Tibial nerve (tissue), 4 donors: ENCODE measurements around the gene LECT2. TPM values are rescaled to one million over a fixed set of nuclear protein-coding genes. Genes with fewer than 3 reads are reported as not detected.

Experiments used
- DNase-seq, 2 donors: peaks; one replicate each; pipeline ENCODE4 v3.0.0-alpha.2; 2019; ENCODE audit warnings: low spot score in 2 of 2
- H3K27ac ChIP-seq, 4 donors: fragments of 200-600 bp; sonication (generic) in 3 of 4; one replicate each; pipeline ENCODE4 v1.5.1; 2017 to 2019; ENCODE audit warnings: mild to moderate bottlenecking in 1 of 4
- H3K27me3 ChIP-seq, 2 donors: fragments of 200-600 bp; sonication (generic) in 1 of 2; one replicate each; pipeline versions ENCODE4 v1.5.1 to v1.6.0; 2017 to 2019
- H3K36me3 ChIP-seq, 3 donors: fragments of 200-600 bp; sonication (generic); one replicate each; pipeline ENCODE4 v1.5.1; 2018 to 2019
- H3K4me1 ChIP-seq, 4 donors: fragments of 200-600 bp; sonication (generic) in 3 of 4; one replicate each; pipeline ENCODE4 v1.5.1; 2017 to 2019
- H3K4me3 ChIP-seq, 4 donors: fragments of 200-600 bp; sonication (generic) in 3 of 4; one replicate each; pipeline ENCODE4 v1.5.1; 2017 to 2019; ENCODE audit warnings: mild to moderate bottlenecking in 1 of 4, moderate library complexity in 1 of 4
- H3K9me3 ChIP-seq, 4 donors: fragments of 200-600 bp; sonication (generic) in 3 of 4; one replicate each; pipeline ENCODE4 v1.5.1; 2017 to 2019
- CTCF ChIP-seq, 5 experiments: fragments of 200-600 bp in 3 of 5; fragments of 450-650 bp in 2 of 5; sonication (generic) in 3 of 5; IDR thresholded peaks; one replicate each; pipeline ENCODE4 v1.5.1; 2016 to 2019; ENCODE audit warnings: antibody characterized with exemption in 5 of 5, mild to moderate bottlenecking in 3 of 5, moderate library complexity in 2 of 5
- EP300 ChIP-seq, 2 donors: sonication (generic); formaldehyde crosslinking; IDR thresholded peaks; one replicate each; pipeline ENCODE4 v1.6.1; 2017; ENCODE audit warnings: antibody characterized with exemption in 2 of 2, mild to moderate bottlenecking in 1 of 2
- POLR2A ChIP-seq, 2 donors: fragments of 450-650 bp; IDR thresholded peaks; one replicate each; pipeline ENCODE4 v1.6.1; 2017; ENCODE audit warnings: antibody characterized with exemption in 2 of 2, mild to moderate bottlenecking in 2 of 2, moderate library complexity in 2 of 2
- WGBS, 2 donors: methylation state at CpG; one replicate each; pipeline ENCODE4 v1.1.5; 2018; 5-methylcytosine and 5-hydroxymethylcytosine counted together
- total RNA-seq, 4 donors: library from RNA; depleted of rRNA; stranded (reverse); fragments of >200 nt; gene quantifications; one replicate each; pipeline ENCODE4 v1.1.0, GENCODE V29; 2016

Gene LECT2
- total RNA-seq, 4 donors from 2014 or later, result not detected

- Histone ChIP-seq H3K27ac (no peak overlapping the region), H3K27me3 (peaks cover 0 to 18% of the 10 kb centered on the region in 2 donors), H3K4me1 (no peaks in the 10 kb centered on the region), H3K9me3 (no peaks in the 10 kb centered on the region), H3K36me3 (no peaks in the 10 kb centered on the region), H3K4me3 (no peak overlapping the region)
- 82 to 94% methylated on average over 5 of the region's 5 CpGs for WGBS, 2 donors
- TF ChIP-seq POLR2A (IDR thresholded peaks at IDR 0.05), result no peak
- TF ChIP-seq EP300 (IDR thresholded peaks at IDR 0.05), result no peak
- no peak for TF ChIP-seq CTCF (IDR thresholded peaks at IDR 0.05)
- DNase-seq, result no peak
Observed at GRCh38 chr5:135915466-135916001, 39.2 kb downstream of the LECT2 start.

GRCh38 chr5:135913713-135914626 is 40.8 kb downstream of the LECT2 start:
- DNase-seq, result no peak
- TF ChIP-seq POLR2A (IDR thresholded peaks at IDR 0.05), result no peak
- no peak for TF ChIP-seq CTCF (IDR thresholded peaks at IDR 0.05)
- no peak for TF ChIP-seq EP300 (IDR thresholded peaks at IDR 0.05)
- H3K4me1 ChIP-seq, result no peaks in the 10 kb centered on the region
- H3K9me3 ChIP-seq, result no peaks in the 10 kb centered on the region
- H3K36me3 ChIP-seq, result no peaks in the 10 kb centered on the region
- H3K27ac ChIP-seq, result no peak overlapping the region
- H3K27me3 ChIP-seq, result peaks cover 0 to 28% of the 10 kb centered on the region in 2 donors
- WGBS, 2 donors, result 75 to 81% methylated on average over 4 of the region's 4 CpGs
- no peak overlapping the region for H3K4me3 ChIP-seq

- Histone ChIP-seq H3K36me3 (no peaks in the 10 kb centered on the region), H3K4me1 (no peaks in the 10 kb centered on the region), H3K4me3 (no peak overlapping the region), H3K27me3 (peaks cover 0 to 26% of the 10 kb centered on the region in 2 donors), H3K9me3 (no peaks in the 10 kb centered on the region), H3K27ac (no peak overlapping the region)
- no peak for DNase-seq
- TF ChIP-seq EP300 (IDR thresholded peaks at IDR 0.05) (no peak), CTCF (IDR thresholded peaks at IDR 0.05) (no peak), POLR2A (IDR thresholded peaks at IDR 0.05) (no peak)
- 53 to 62% methylated on average over 1 of the region's 1 CpG for WGBS, 2 donors
Observed at GRCh38 chr5:135905144-135905543, 49.6 kb downstream of the LECT2 start.

- Histone ChIP-seq H3K36me3 (no peaks in the 10 kb centered on the region), H3K4me1 (no peaks in the 10 kb centered on the region), H3K4me3 (no peak overlapping the region), H3K27me3 (peaks cover 0 to 17% of the 10 kb centered on the region in 2 donors), H3K9me3 (no peaks in the 10 kb centered on the region), H3K27ac (no peak overlapping the region)
- TF ChIP-seq CTCF (IDR thresholded peaks at IDR 0.05), result no peak
- no peak for TF ChIP-seq POLR2A (IDR thresholded peaks at IDR 0.05)
- no peak for TF ChIP-seq EP300 (IDR thresholded peaks at IDR 0.05)
- DNase-seq, result no peak
- WGBS, 2 donors, result 48 to 64% methylated on average over 3 of the region's 3 CpGs
Observed at GRCh38 chr5:135901633-135902032, 53.1 kb downstream of the LECT2 start.

- TF ChIP-seq POLR2A (IDR thresholded peaks at IDR 0.05) (no peak), CTCF (IDR thresholded peaks at IDR 0.05) (no peak), EP300 (IDR thresholded peaks at IDR 0.05) (no peak)
- WGBS, 2 donors, result 58 to 66% methylated on average over 3 of the region's 3 CpGs
- Histone ChIP-seq H3K27ac (no peak overlapping the region), H3K4me1 (no peaks in the 10 kb centered on the region), H3K4me3 (no peak overlapping the region), H3K9me3 (no peaks in the 10 kb centered on the region), H3K36me3 (no peaks in the 10 kb centered on the region), H3K27me3 (peaks cover 0 to 12% of the 10 kb centered on the region in 2 donors)
- no peak for DNase-seq
Observed at GRCh38 chr5:135900276-135900675, 54.5 kb downstream of the LECT2 start.
